Measurements from ENCODE around the gene LYPD6.

DNA sequence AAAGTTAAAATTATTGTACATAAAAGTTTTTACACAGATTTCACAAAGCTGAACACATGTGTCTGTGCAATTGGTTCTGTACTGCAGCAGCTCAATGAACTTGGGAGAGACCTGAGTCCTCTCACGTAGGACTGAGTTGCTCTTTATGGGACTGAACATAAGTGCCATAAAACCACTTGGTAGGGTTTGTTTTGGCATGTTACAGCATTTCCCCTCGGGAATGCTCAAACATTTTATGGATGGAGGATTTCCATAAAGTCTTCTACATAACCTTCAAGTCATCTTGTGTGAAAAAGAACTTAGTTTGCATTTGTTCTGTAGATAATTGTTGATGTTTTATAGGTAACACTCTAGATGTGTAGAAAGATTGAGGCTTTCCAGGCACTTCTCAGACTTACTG is 15.9 kb downstream of the LYPD6 start:
- TF ChIP-seq CTCF (IDR thresholded peaks at IDR 0.05; ENCODE audit: low read length) (no peak), EZH2 (optimal IDR thresholded peaks at IDR 0.05; ENCODE audit: low read depth, low read length) (no peak)

Data from MM.1S (cell line).